HepG2 (cell line): Measurements from ENCODE around the gene PBX2. TPM values are rescaled to one million over a fixed set of nuclear protein-coding genes. Genes with fewer than 3 reads are reported as not detected.

Experiments used
- DBP ChIP-seq: sonication (generic); formaldehyde crosslinking; IDR thresholded peaks from 2 replicates; pipeline ENCODE4 v1.4.0; 2020; ENCODE audit warnings: missing genetic modification reagents; ENCODE audit errors: not compliant biosample characterization
- DZIP1 ChIP-seq: sonication (generic); formaldehyde crosslinking; IDR thresholded peaks from 2 replicates; pipeline ENCODE4 v1.5.0; 2020; ENCODE audit warnings: mild to moderate bottlenecking, missing genetic modification reagents
- FOXK1 ChIP-seq: sonication (generic); formaldehyde crosslinking; IDR thresholded peaks from 2 replicates; pipeline ENCODE4 v1.4.0; 2020; ENCODE audit warnings: low read depth, missing genetic modification reagents, borderline replicate concordance
- HDAC6 ChIP-seq: fragments of 200-600 bp; sonication (generic); IDR thresholded peaks from 2 replicates; pipeline ENCODE4 v1.7.0; 2017; ENCODE audit warnings: mild to moderate bottlenecking, antibody characterized with exemption, low read length, low read depth
- IRF9 ChIP-seq: sonication (generic); formaldehyde crosslinking; IDR thresholded peaks from 2 replicates; pipeline ENCODE4 v1.8.0; 2022; ENCODE audit warnings: missing genetic modification reagents, mild to moderate bottlenecking, borderline replicate concordance
- MED13 ChIP-seq: sonication (generic); formaldehyde crosslinking; IDR thresholded peaks from 2 replicates; pipeline ENCODE4 v1.5.0; 2020; ENCODE audit warnings: missing genetic modification reagents
- MEF2D ChIP-seq: sonication (generic); formaldehyde crosslinking; IDR thresholded peaks from 2 replicates; pipeline ENCODE4 v1.5.1; 2020; ENCODE audit warnings: mild to moderate bottlenecking, missing genetic modification reagents
- MTF2 ChIP-seq: sonication (generic); formaldehyde crosslinking; IDR thresholded peaks from 2 replicates; pipeline ENCODE4 v1.5.0; 2020; ENCODE audit warnings: missing genetic modification reagents, borderline replicate concordance
- NCOA2 ChIP-seq: sonication (generic); formaldehyde crosslinking; IDR thresholded peaks from 2 replicates; pipeline ENCODE4 v1.8.0; 2022; ENCODE audit warnings: inconsistent platforms
- RFX3 ChIP-seq: IDR thresholded peaks from 2 replicates; pipeline ENCODE4 v1.6.1; 2016; ENCODE audit warnings: missing biosample characterization, missing genetic modification reagents
- SAFB2 ChIP-seq: sonication (generic); formaldehyde crosslinking; IDR thresholded peaks from 2 replicates; pipeline ENCODE4 v1.5.1; 2020; ENCODE audit warnings: missing genetic modification reagents, low read depth, mild to moderate bottlenecking, borderline replicate concordance
- SMARCC2 ChIP-seq: fragments of 450-650 bp; IDR thresholded peaks from 2 replicates; pipeline ENCODE4 v1.6.1; 2017; ENCODE audit warnings: antibody characterized with exemption, mild to moderate bottlenecking
- TSC22D2 ChIP-seq: sonication (generic); formaldehyde crosslinking; IDR thresholded peaks from 2 replicates; pipeline ENCODE4 v1.5.1; 2020; ENCODE audit warnings: missing genetic modification reagents, mild to moderate bottlenecking, borderline replicate concordance
- ZC3H4 ChIP-seq: sonication (generic); formaldehyde crosslinking; IDR thresholded peaks from 2 replicates; pipeline ENCODE4 v1.4.0; 2020; ENCODE audit warnings: missing genetic modification reagents, borderline replicate concordance
- ZNF230 ChIP-seq: sonication (generic); formaldehyde crosslinking; IDR thresholded peaks from 2 replicates; pipeline ENCODE4 v1.4.0; 2020; ENCODE audit warnings: mild to moderate bottlenecking, missing genetic modification reagents
- ZNF619 ChIP-seq: sonication (generic); formaldehyde crosslinking; IDR thresholded peaks from 2 replicates; pipeline ENCODE4 v1.4.0; 2020; ENCODE audit warnings: mild to moderate bottlenecking, missing genetic modification reagents
- ZNF720 ChIP-seq: sonication (generic); formaldehyde crosslinking; IDR thresholded peaks from 2 replicates; pipeline ENCODE4 v1.4.0; 2020; ENCODE audit warnings: missing genetic modification reagents
- ZSCAN30 ChIP-seq: sonication (generic); formaldehyde crosslinking; IDR thresholded peaks from 2 replicates; pipeline ENCODE4 v1.5.0; 2020; ENCODE audit warnings: mild to moderate bottlenecking, missing genetic modification reagents
- polyA plus RNA-seq, 8 experiments: library from polyadenylated mRNA; depleted of rRNA in 3 of 8; stranded (reverse) in 7 of 8; unstranded in 1 of 8; fragments of >200 nt; fragmentation: Illumina TruSeq in 4 of 8; extraction: Trizol in 4 of 8; gene quantifications; 2 replicates each; pipeline versions ENCODE4 v1.2.1 to v1.2.3, GENCODE V29; 2011 to 2016; ENCODE audit warnings: low read depth in 4 of 8, missing spikeins in 1 of 8, mixed read lengths in 1 of 8; ENCODE audit not compliant: insufficient read depth in 1 of 8
- total RNA-seq, 5 experiments: library from RNA; depleted of rRNA; stranded (reverse); fragments of >200 nt; fragmentation: Illumina TruSeq; extraction: Trizol; gene quantifications; 2 replicates each; pipeline ENCODE4 v1.2.3, GENCODE V29; 2016; ENCODE audit warnings: low read depth in 1 of 5

The PBX2 gene
- total and polyA plus RNA-seq, 2 of the 13 experiments (the other 11 are each of a cell fraction or from before 2014, with no cell fraction given) = 42.3 to 77.8 TPM

GRCh38 chr6:32195902-32196681, 6.1 kb upstream of the PBX2 start (continued):
- TF ChIP-seq SAFB2 (CRISPR knock-in tag) = peak; percentile 80; the same call in 1 of the 2 replicates
- peak; percentile 82 for TF ChIP-seq RFX3 (CRISPR knock-in tag)
- TF ChIP-seq MED13 (CRISPR knock-in tag) = peak; percentile 25; the same call in 1 of the 2 replicates
- peak; percentile 78; the same call in 1 of the 2 replicates for TF ChIP-seq MEF2D (CRISPR knock-in tag)
- TF ChIP-seq DZIP1 (CRISPR knock-in tag) = peak; percentile 87; the same call in 1 of the 2 replicates
- peak; percentile 88 for TF ChIP-seq IRF9 (CRISPR knock-in tag)
- no peak; the same call in 1 of the 2 replicates for TF ChIP-seq TSC22D2
- TF ChIP-seq SMARCC2 = no peak
- peak; percentile 67; the same call in 1 of the 2 replicates for TF ChIP-seq ZNF619 (CRISPR knock-in tag)
- peak; percentile 74; the same call in 1 of the 2 replicates for TF ChIP-seq ZNF720 (CRISPR knock-in tag)
- TF ChIP-seq HDAC6 = no peak
- peak; percentile 86; the same call in 1 of the 2 replicates for TF ChIP-seq MTF2 (CRISPR knock-in tag)
- peak; percentile 58 for TF ChIP-seq DBP (CRISPR knock-in tag)
- no peak; the same call in 1 of the 2 replicates for TF ChIP-seq ZC3H4 (CRISPR knock-in tag)
- TF ChIP-seq FOXK1 (CRISPR knock-in tag) = peak; percentile 38; the same call in 1 of the 2 replicates
- TF ChIP-seq ZNF230 (CRISPR knock-in tag) = peak; percentile 76; the same call in 1 of the 2 replicates
- no peak for TF ChIP-seq ZSCAN30 (CRISPR knock-in tag)
- peak; percentile 11 for TF ChIP-seq NCOA2 (CRISPR knock-in tag)
